ENCODE measurements around the gene UBE2H. TPM values are rescaled to one million over a fixed set of nuclear protein-coding genes. Genes with fewer than 3 reads are reported as not detected.
A peak's percentile ranks its signal among the peaks of the same experiment; 100 is the strongest.

UBE2H gene
- 10 to 100 TPM; 72.6 to 81.8 TPM for total RNA-seq

DNA sequence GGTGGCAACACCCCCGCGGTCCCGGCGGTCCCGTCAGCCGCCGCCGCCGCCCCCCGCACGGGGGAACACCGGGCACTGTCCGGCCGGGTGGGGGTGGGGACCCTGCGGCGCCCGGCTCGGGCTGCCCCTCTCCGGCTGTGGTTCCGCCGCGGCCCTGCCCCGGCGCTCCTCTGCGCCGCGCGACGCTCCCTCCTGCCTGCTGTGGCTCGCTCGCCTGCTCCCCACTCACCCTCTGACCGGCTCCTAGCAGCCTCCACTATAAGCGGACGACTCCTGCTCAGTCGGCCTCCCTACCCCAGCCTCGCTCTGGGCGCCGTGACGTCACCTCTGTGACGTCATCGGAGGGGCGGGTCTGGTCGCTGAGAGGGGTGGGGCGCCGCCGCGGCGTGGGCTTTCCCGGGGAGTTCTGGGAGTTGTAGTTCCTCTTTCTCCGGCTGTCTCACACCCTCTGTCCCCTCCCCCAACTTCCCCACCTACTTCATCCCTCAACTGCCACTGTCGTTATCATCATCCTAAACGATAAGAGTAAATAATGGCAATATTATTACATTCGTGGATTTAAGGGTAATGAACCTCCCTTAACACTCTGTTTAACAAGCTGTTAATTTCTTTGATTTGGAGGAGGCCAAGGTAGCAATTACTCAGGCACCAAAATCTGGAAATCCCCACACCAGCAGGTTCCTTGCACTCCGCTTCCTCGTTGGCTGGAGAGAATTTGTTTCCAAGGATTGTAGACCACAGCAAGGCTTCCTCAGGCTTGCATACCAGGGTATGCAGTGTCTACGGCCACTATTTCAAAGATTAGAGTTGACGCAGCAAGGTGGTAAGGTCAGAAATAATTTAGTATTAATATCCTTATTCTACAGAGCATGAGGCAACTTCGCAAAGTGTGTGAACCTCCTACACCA is at the start of gene UBE2H:
UBE2H (minus strand) TSS at position 308 of the 908 bp plus-strand sequence. CDS start 405 bp downstream, outside the sequence.
- DNase-seq (ENCODE audit: low spot score): peak; percentile 93
- Histone ChIP-seq H3K27ac (peak within 1 kb of the TSS; percentile 95 to 98), H3K4me3 (peak within 1 kb of the TSS; percentile 85 to 94), H3K9me3 (no peaks in the 10 kb centered on the region), H3K27me3 (no peaks in the 10 kb centered on the region), H3K4me1 (peaks cover 0 to 31% of the 10 kb centered on the region in 2 donors), H3K36me3 (no peaks in the 10 kb centered on the region)
- TF ChIP-seq, protein P1, sequence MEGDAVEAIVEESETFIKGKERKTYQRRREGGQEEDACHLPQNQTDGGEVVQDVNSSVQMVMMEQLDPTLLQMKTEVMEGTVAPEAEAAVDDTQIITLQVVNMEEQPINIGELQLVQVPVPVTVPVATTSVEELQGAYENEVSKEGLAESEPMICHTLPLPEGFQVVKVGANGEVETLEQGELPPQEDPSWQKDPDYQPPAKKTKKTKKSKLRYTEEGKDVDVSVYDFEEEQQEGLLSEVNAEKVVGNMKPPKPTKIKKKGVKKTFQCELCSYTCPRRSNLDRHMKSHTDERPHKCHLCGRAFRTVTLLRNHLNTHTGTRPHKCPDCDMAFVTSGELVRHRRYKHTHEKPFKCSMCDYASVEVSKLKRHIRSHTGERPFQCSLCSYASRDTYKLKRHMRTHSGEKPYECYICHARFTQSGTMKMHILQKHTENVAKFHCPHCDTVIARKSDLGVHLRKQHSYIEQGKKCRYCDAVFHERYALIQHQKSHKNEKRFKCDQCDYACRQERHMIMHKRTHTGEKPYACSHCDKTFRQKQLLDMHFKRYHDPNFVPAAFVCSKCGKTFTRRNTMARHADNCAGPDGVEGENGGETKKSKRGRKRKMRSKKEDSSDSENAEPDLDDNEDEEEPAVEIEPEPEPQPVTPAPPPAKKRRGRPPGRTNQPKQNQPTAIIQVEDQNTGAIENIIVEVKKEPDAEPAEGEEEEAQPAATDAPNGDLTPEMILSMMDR (IDR thresholded peaks at IDR 0.05): no peak

DNA sequence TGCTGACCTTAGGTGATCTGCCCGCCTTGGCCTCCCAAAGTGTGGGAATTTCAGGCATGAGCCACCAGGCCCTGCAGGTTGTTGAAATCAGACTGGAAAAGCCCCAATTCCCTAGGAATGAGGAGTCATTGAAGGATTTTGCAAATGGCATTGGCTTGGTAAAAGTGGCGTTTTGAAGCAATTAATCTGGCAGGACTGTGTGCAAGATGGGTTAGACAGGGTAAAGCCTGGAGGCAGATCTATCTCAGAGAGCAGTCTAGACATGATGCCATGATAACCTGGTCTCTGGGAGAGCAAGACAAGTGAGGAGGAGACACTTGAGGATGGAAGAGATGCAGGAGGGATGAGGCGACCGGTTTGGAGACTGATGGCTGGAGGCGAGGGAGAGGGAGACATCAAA is 45.7 kb upstream of the UBE2H start:
- H3K27me3 ChIP-seq: no peaks in the 10 kb centered on the region
- no peak for DNase-seq (ENCODE audit: low spot score)
- no peak overlapping the region for H3K27ac ChIP-seq
- no peak overlapping the region for H3K4me3 ChIP-seq
- TF ChIP-seq, protein P1 (IDR thresholded peaks at IDR 0.05): no peak
- no peaks in the 10 kb centered on the region for H3K9me3 ChIP-seq
- no peaks in the 10 kb centered on the region for H3K4me1 ChIP-seq
- H3K36me3 ChIP-seq: no peaks in the 10 kb centered on the region

DNA sequence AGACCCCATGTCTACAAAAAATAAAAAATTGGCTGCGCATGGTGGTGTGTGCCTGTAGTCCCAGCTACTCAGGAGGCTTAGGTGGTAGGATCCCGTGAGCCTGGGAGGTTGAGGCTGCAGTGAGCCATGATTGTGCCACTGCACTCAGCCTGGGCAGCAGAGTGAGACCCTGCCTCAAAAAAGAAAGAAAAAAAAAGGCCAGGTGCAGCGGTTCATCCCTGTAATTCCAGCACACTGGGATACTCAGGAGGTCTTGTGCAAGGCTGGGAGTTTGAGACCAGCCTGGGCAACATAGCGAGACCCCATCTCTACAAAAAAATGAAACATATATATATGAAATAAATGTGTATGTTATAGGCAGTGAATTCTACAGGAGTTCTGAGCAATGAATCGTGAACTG is 44.5 kb upstream of the UBE2H start:
- Histone ChIP-seq H3K27me3 (no peaks in the 10 kb centered on the region), H3K9me3 (no peaks in the 10 kb centered on the region), H3K4me1 (no peaks in the 10 kb centered on the region), H3K4me3 (no peak overlapping the region), H3K27ac (no peak overlapping the region), H3K36me3 (no peaks in the 10 kb centered on the region)
- DNase-seq (ENCODE audit: low spot score): no peak
- TF ChIP-seq, protein P1 (IDR thresholded peaks at IDR 0.05): no peak

DNA sequence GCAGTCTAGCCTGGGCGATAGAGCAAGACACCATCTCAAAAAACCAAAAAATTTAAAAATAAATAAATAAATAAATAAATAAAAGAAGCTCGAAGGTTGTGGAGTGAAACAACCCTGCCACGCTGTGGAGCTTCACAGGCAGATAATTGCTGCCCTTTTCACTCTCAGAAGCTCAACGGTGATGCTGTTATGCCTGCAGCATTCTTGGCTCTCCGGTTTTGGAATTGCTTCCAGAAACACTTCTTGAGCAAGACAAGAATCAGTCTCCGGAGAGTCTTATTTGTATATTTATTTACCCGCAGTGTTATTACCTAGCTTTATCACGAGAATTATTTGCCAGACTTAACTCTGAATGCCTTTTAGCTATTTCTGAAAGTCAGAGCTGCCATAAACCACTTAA is 40.5 kb upstream of the UBE2H start:
- no peak for DNase-seq (ENCODE audit: low spot score)
- H3K4me1 ChIP-seq: peaks cover 0 to 5% of the 10 kb centered on the region in 2 donors
- H3K9me3 ChIP-seq: no peaks in the 10 kb centered on the region
- no peaks in the 10 kb centered on the region for H3K36me3 ChIP-seq
- no peak overlapping the region for H3K4me3 ChIP-seq
- TF ChIP-seq, protein P1 (IDR thresholded peaks at IDR 0.05): peak in 1 of 2 donors; percentile 48
- H3K27me3 ChIP-seq: no peaks in the 10 kb centered on the region
- H3K27ac ChIP-seq: no peak overlapping the region

DNA sequence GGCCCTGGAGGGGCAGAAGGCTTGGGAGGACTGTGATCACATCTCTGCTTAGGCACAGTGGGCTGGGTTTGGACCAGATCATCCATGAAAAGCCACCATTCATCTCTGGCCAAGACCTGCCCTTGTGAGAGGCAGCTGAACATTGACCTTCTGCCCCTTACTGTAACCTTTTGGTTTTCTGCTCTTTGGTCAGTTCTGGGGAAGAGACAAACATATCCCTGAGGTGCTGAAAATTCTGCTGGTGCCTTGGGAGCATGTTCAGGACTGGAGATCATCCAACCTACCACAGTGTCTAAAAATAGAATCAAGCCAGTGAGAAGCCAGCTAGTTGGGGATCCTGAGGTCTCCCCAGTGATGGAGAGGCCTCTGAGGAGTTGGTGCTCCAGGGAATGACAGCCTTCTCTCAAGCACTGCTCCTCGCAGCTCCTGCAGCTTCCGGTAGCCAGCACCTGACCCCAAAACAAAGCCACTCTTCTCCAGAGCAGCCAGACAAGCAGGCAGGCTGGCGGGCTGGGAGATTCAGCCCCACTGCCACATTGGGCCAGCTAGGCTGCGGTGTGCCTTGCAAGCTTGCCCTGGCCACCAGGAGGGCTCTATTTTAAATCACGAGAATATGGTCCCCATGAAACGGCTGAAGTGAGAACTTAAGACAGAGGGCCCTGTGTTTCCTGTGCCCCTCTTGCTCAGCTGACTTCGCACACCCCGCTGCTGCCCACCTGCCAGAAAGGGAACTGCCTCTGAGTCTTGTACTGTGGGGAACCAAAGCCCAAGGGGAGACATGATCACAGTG is 37.8 kb upstream of the UBE2H start:
- H3K36me3 ChIP-seq: no peaks in the 10 kb centered on the region
- H3K4me3 ChIP-seq: no peak overlapping the region
- H3K27me3 ChIP-seq: no peaks in the 10 kb centered on the region
- TF ChIP-seq, protein P1 (IDR thresholded peaks at IDR 0.05): no peak
- no peak for DNase-seq (ENCODE audit: low spot score)
- no peaks in the 10 kb centered on the region for H3K9me3 ChIP-seq
- peak overlapping the region in 1 of 2 donors; percentile 48 for H3K27ac ChIP-seq
- H3K4me1 ChIP-seq: peaks cover 0 to 5% of the 10 kb centered on the region in 2 donors

All from right atrium auricular region (tissue), 2 donors.